LoVo (cell line): ENCODE data around the gene ZNF407.
"Not testable (repeated sequence)": the region's sequence is repeated elsewhere in the genome, so short reads cannot be mapped to it uniquely, and the experiment has no call there.

ENCODE experiments used
- DNase-seq: peaks from one replicate; pipeline ENCODE4 v3.0.0-alpha.2; 2016; ENCODE audit warnings: low spot score

The ZNF407 gene

DNA sequence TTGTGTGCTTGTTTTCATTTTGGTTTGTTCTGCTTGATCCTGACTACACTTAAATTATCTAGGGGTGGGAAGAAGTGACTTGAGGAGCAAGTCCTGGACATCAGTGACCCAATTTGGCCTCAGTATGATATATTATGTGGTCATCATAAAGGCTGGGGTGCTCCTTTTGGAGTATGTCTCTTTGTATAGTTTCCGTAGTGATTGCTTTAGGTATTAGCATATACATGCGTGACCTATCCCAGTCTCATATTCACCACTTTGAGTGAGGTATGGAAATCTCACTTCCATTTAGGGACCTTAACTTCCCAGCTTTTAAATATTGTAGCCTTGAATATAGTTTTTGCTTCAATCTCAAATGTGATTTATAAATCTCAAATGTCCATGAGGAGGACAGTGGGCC is 370.3 kb downstream of the ZNF407 start:
- DNase-seq = no peak

DNA sequence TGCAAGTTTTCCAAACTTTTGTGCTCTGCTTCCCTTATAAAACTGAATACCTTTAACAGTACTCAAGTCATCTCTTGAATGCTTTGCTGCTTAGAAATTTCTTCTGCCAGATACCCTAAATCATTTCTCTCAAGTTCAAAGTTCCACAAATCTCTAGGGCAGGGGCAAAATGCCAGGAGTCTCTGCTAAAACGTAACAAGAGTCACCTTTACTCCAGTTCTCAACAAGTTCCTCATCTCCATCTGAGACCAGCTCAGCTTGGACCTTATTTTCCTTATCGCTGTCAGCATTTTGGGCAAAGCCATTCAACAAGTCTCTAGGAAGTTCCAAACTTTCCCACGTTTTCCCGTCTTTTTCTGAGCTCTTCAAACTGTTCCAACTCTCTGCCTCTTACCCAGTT is 373.7 kb downstream of the ZNF407 start:
- DNase-seq = not testable (repeated sequence)

GRCh38 chr18:74971776-74972175 is 374.1 kb downstream of the ZNF407 start:
- not testable (repeated sequence) for DNase-seq

GRCh38 chr18:74972354-74972753 is 374.7 kb downstream of the ZNF407 start:
- no peak for DNase-seq

GRCh38 chr18:74975001-74975400 is 377.3 kb downstream of the ZNF407 start:
- no peak for DNase-seq

DNA sequence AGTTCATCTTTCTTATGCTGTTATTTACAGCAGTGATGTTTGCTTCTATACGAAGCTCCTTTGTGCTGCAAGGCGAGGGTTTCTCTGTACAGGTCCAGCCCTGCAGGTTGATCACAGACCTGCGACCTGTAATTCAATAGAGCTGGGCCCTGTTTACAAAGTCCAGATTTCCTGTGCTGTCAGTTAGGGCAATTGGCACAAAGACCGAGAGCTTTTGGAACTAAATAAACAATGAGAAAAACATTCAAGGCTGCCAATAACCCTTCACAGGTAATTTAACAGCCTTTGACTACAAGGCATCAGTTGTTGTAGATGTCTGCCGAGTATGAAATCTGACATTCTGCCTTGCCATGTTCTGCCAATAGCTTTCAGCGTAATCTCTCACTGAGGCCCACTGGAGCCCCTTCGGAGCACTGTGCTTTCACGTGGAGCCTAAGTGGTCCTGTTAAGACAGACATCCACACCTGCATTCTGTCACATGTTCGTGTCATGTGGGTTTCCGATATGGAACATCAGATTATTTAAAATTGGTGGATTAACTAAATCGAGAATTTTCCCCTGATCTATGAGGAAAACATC is 378.8 kb downstream of the ZNF407 start:
- DNase-seq = no peak

GRCh38 chr18:74977041-74977440 is 379.4 kb downstream of the ZNF407 start:
- no peak for DNase-seq

DNA sequence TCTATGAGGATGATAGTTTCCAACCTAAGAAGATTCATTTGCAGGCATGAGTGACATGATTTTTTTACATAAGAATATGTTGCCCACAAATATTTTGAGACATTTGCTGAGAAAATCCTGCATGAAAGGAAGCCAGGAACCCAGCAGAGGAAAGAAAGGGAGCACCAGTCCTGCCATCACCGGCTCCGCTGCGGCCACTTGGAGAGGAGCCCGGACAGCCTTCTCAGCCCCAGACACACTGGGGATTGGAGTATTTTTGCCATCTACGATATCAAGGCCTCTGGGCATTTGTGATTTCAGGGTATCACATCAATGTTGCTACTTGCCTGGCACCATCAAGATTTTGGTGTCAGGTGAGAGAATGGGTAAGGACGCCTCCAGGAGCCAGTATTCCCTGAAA is 383.0 kb downstream of the ZNF407 start:
- no peak for DNase-seq

- DNase-seq = no peak
Observed at GRCh38 chr18:74981476-74981875, 383.8 kb downstream of the ZNF407 start.

- no peak for DNase-seq
Observed at GRCh38 chr18:74982946-74983635, 385.4 kb downstream of the ZNF407 start.

DNA sequence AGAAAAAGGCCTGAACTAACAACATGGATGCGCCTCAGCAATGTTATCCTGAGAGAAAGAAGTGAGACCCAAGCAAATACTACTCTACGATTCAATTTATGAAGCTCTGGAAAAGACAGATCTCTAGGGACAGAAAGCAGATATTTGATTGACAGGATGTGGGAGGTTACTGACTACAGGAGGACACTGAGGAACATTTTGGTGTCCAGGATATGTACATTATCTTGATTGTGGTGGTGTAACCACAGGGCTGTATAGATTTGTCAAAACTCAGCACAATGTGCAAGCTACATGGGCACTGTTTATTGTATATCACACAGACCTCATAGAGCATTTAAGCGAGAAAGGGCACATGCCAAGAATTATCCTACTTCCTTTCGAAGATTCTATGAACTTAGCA is 391.5 kb downstream of the ZNF407 start:
- no peak for DNase-seq

GRCh38 chr18:74990563-74991081 is 393.0 kb downstream of the ZNF407 start:
- DNase-seq = no peak

DNA sequence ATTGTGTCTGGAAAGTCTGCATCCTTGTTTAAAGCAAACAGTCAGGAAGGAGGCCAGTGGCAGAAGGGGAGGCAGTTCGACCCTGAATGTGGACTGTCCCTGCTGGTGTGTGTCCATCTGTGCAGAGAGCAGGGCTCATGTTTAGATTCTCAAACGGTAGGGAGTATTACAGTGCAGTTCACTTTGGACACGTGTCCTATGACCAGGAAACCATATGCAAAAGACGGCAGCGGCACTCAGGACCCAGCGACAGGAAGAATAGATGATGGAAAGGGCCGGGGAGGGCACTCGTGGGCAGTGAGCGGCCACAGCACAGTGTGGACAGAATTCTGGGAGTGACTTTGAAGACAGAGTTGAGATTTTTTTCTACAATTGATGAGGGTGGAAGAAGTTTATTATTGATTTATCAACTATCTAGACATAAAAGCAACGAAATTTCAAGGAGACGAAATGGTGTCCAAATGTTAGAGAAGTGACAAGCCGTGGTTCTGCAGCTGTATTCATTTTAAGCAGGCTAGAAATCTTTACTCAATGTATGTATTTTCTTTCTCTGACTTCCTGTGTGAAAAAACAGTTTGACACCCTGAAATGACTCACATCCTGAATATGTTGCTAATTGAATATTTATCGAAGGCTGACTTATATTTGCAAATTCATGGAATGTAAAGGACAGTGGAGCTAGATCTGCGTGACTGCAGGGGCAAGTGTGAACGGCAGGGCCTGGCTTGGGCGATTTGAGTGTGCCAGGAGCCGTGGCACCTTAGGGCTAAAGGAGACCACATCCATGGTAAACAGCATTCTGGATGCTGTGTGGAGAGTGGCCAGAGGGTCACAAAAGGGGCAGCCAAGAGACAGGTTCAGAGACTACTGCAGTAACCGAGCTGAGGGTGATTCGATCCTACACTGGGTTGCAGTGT is 397.1 kb downstream of the ZNF407 start:
- no peak for DNase-seq

- DNase-seq = no peak
Observed at GRCh38 chr18:74995419-74995736, 397.7 kb downstream of the ZNF407 start.

DNA sequence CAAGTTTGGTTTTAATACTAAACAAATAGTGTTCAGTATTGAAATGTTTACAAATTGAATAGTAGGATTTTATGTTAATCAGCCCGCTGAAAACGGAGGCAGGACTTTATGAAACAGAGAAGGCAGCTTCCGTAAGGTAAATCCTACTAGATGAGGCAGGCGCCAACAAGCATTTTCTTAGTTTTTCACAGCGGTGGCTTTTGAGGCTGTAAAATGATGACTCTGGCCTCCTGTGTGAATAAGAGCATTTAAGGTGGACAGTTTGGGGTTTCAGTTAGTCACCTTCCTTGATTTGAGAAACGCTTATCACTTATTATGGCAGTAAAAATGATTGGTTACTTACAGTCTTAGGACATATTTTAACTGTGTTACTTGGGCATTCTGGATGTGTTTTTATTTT is 398.4 kb downstream of the ZNF407 start:
- DNase-seq = no peak

GRCh38 chr18:74996996-74997395 is 399.3 kb downstream of the ZNF407 start:
- DNase-seq = no peak

DNA sequence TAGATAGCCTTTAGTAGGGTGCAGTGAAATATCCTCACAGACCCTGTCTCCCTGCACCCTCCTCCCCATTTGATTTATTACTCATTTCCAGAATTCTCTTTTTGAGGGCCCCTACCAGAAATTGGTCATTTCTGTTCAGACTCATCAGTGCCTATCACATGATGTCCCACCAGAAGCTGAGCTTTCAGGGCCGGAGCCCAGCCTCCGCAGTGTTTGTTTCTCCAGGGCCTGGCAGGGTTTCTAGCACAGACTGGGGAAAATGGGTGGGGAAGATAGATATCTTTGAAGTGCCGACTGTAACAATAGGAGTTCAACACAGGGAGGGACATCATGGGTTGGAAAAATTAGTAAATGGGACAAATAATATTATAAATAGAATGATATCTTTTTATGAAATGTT is 403.2 kb downstream of the ZNF407 start:
- DNase-seq = no peak

DNA sequence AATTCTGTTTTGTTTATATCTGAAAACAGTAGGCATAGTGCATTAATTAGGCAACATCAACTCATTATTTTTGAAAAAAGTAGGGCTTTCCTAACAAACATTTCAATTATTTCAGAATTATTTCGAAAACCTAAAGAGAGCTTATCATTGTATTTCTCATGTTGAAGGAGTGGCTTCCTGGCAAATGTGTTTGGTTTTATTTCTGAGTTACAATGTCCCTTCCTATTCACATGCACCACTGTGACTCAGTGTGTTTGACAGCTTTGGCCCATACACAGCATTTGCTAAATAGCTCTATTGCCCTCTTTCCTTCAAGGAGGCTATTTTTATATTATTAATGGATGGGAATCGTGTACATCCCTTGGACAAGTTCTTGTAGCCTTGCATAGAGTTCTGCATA is 405.4 kb downstream of the ZNF407 start:
- DNase-seq = no peak

- no peak for DNase-seq
Observed at GRCh38 chr18:75003764-75004690, 406.4 kb downstream of the ZNF407 start.

DNA sequence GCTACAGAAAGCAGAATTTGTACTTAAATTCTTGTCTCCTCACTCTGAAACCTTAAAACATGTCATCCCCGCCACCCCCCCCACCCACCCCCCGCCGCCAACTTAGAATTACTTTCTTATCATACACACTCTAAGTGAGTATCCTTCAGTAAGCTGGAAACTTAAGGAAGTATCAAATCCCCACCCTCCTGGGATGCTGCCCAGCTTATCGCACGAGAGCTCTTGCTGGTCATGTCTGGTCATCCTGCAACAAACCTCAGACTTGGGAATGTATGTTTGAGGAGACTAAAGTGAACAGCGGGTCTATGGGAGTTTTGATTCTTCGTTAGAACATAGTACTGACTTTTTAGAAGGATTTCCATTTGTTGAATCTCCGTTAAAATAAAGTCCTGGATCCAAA is 408.0 kb downstream of the ZNF407 start:
- no peak for DNase-seq

DNA sequence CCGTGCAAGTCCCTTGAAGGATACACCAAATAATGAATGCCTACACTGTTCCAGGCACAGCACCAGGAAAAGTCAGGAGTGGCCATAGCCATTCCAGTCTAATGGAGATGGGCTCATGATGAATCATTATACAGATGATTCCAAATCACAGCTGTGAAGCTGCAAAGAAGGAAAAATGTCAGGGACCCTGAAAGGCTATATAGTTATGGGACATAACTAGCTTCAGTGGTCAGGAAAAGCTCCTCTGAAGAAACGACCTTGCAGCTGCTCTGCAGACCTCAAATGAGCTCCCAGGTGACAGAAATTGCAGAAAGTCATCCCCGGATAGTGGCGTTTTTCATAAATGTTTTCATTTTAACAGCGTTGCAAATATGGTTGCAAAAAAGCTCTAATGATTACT is 410.5 kb downstream of the ZNF407 start:
- DNase-seq = no peak

DNA sequence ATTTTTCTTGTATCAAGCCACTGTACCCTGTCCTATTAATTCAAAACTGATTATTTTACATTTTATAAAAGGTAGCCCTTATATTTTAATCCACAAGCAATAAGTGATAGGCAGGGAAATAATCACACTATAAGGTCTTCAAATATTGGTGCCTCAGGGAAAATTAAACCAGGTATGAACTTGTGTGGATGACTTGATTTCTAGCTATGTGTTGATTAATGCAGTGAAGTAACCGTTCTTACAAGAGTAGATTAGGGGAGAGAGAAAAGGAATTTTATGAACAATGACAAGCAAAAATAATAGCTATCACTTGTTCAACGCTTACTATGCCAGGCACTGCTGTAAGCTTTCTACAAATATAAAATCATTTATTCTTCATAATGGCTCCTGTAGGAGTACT is 411.6 kb downstream of the ZNF407 start:
- DNase-seq = no peak
